ENCODE data around the gene RPEL1.
A peak's percentile ranks its signal among the peaks of the same experiment; 100 is the strongest.
"Not testable (repeated sequence)": the region's sequence is repeated elsewhere in the genome, so short reads cannot be mapped to it uniquely, and the experiment has no call there.

Gene RPEL1

GRCh38 chr10:103238506-103239252 is 7.0 kb upstream of the RPEL1 start:
- peak; percentile 12 for DNase-seq

GRCh38 chr10:103241262-103242011 is 4.2 kb upstream of the RPEL1 start:
- DNase-seq: peak; percentile 92

GRCh38 chr10:103244666-103245271 is 918 bp upstream of the RPEL1 start:
- DNase-seq: peak; percentile 82

GRCh38 chr10:103246324-103246723 is 637 bp downstream of the RPEL1 start:
- peak; percentile 24 for DNase-seq

- no peak for DNase-seq
Observed at GRCh38 chr10:103254113-103254512, 8.4 kb downstream of the RPEL1 start.

- no peak for DNase-seq
Observed at GRCh38 chr10:103254538-103255325, 9.0 kb downstream of the RPEL1 start.

- DNase-seq: no peak
Observed at GRCh38 chr10:103256613-103257012, 10.9 kb downstream of the RPEL1 start.

- no peak for DNase-seq
Observed at GRCh38 chr10:103257812-103258211, 12.1 kb downstream of the RPEL1 start.

- DNase-seq: not testable (repeated sequence)
Observed at GRCh38 chr10:103258928-103259327, 13.2 kb downstream of the RPEL1 start.

GRCh38 chr10:103259989-103260388 is 14.3 kb downstream of the RPEL1 start:
- no peak for DNase-seq

GRCh38 chr10:103262229-103262628 is 16.5 kb downstream of the RPEL1 start:
- peak; percentile 15 for DNase-seq

GRCh38 chr10:103265717-103266329 is 20.1 kb downstream of the RPEL1 start:
- peak; percentile 24 for DNase-seq

- no peak for DNase-seq
Observed at GRCh38 chr10:103273041-103273441, 27.4 kb downstream of the RPEL1 start.

GRCh38 chr10:103276251-103276895 is 30.7 kb downstream of the RPEL1 start:
- DNase-seq: no peak

- DNase-seq: peak; percentile 92
Observed at GRCh38 chr10:103276896-103277712, 31.4 kb downstream of the RPEL1 start, which contains the start of gene INA. TSS of gene INA (plus strand) at chr10:103277138. CDS start at chr10:103277212, 74 bp downstream.

- peak; percentile 69 for DNase-seq
Observed at GRCh38 chr10:103277713-103278536, 32.2 kb downstream of the RPEL1 start.

GRCh38 chr10:103278537-103278823 is 32.8 kb downstream of the RPEL1 start:
- DNase-seq: no peak

- peak; percentile 78 for DNase-seq
Observed at GRCh38 chr10:103278862-103279298, 33.2 kb downstream of the RPEL1 start.

GRCh38 chr10:103280031-103280430 is 34.3 kb downstream of the RPEL1 start:
- DNase-seq: no peak

GRCh38 chr10:103280506-103280905 is 34.8 kb downstream of the RPEL1 start:
- no peak for DNase-seq

Data from DMS53 (cell line).